Panc1 (cell line): ENCODE measurements around the gene ZNF592. TPM values are rescaled to one million over a fixed set of nuclear protein-coding genes. Genes with fewer than 3 reads are reported as not detected.

ENCODE experiments used
- ATAC-seq: fragments of 200-7000 bp; cut with Tn5 transposase; 2 replicates; pipeline ENCODE4 v1.9.1; 2020; ENCODE audit warnings: mild to moderate bottlenecking, moderate library complexity
- BruUV-seq: library from RNA; stranded (reverse); fragments of 400-500 nt; replicated peaks from 2 replicates; lab custom pipeline; 2021; lab: Mats Ljungman, UMichigan
- CTCF ChIA-PET: fragments of 300-600 bp; sonication (Branson Sonifier 250); formaldehyde crosslinking; loops from one replicate; lab custom pipeline; 2022; ENCODE audit warnings: antibody characterized with exemption; lab: Charles Lee
- POLR2A ChIA-PET: fragments of 300-600 bp; sonication (Branson Sonifier 250); formaldehyde crosslinking; loops from one replicate; lab custom pipeline; 2022; ENCODE audit warnings: antibody characterized with exemption; lab: Charles Lee
- DNase-seq: peaks from one replicate; pipeline ENCODE4 v3.0.0-alpha.2; 2010; ENCODE audit warnings: low read depth, low spot score
- H3K27ac ChIP-seq: 2 replicates; pipeline ENCODE4 v1.5.1; 2011; ENCODE audit warnings: mild to moderate bottlenecking, low read length, inconsistent platforms
- H3K27me3 ChIP-seq: fragments of 200-500 bp; sonication (Bioruptor generic); 2 replicates; pipeline ENCODE4 v1.6.0; 2014; ENCODE audit warnings: low read length, inconsistent platforms; ENCODE audit not compliant: control insufficient read depth, insufficient read depth
- H3K36me3 ChIP-seq: fragments of 200-500 bp; sonication (Bioruptor generic); 2 replicates; pipeline ENCODE4 v1.5.1; 2014; ENCODE audit warnings: inconsistent platforms, mild to moderate bottlenecking, low read length, moderate library complexity; ENCODE audit not compliant: control insufficient read depth, insufficient read depth
- H3K4me1 ChIP-seq: 2 replicates; pipeline ENCODE4 v1.5.1; 2011; ENCODE audit warnings: inconsistent platforms, mild to moderate bottlenecking, low read length, moderate library complexity; ENCODE audit not compliant: control insufficient read depth, insufficient read depth
- H3K4me3 ChIP-seq, 2 experiments: 2 replicates each; pipeline ENCODE4 v1.5.1; 2011 to 2012; ENCODE audit warnings: low read depth in 2 of 2, low read length in 2 of 2, mild to moderate bottlenecking in 2 of 2, inconsistent platforms in 1 of 2, moderate library complexity in 1 of 2
- H3K9me3 ChIP-seq: fragments of 200-500 bp; sonication (Bioruptor generic); 2 replicates; pipeline ENCODE4 v1.5.1; 2014; ENCODE audit warnings: low read depth, mild to moderate bottlenecking, inconsistent platforms, low read length, moderate library complexity; ENCODE audit not compliant: control insufficient read depth, insufficient read depth
- CTCF ChIP-seq: fragments of 450-650 bp; IDR thresholded peaks from 2 replicates; pipeline ENCODE4 v1.5.1; 2017; ENCODE audit warnings: mild to moderate bottlenecking
- POLR2AphosphoS5 ChIP-seq: IDR thresholded peaks from 2 replicates; pipeline ENCODE4 v1.6.1; 2012; ENCODE audit warnings: mild to moderate bottlenecking, low read depth, low read length, moderate library complexity
- REST ChIP-seq, 2 experiments: IDR thresholded peaks; 2 replicates each; pipeline ENCODE4 v1.6.1; 2011 to 2012; ENCODE audit warnings: low read depth in 2 of 2, control low read depth in 1 of 2, low read length in 1 of 2, mild to moderate bottlenecking in 1 of 2, moderate library complexity in 1 of 2; ENCODE audit not compliant: insufficient read depth in 1 of 2
- SIN3A ChIP-seq: IDR thresholded peaks from 2 replicates; pipeline ENCODE4 v1.6.1; 2012; ENCODE audit warnings: low read depth, mild to moderate bottlenecking, low read length, moderate library complexity, borderline replicate concordance; ENCODE audit not compliant: insufficient read depth
- TCF7L2 ChIP-seq: IDR thresholded peaks from 2 replicates; pipeline ENCODE4 v1.6.1; 2011; ENCODE audit warnings: mild to moderate bottlenecking, low read depth, low read length, inconsistent platforms
- in situ Hi-C: cut with HindIII; loops from 2 replicates; pipeline ENCODE4 v1.10.0; 2016; ENCODE audit warnings: low sequenced_read_pairs, low pct_unique_long_range_greater_than_20kb
- intact Hi-C: fragments of 100-400 bp; cut with micrococcal nuclease; formaldehyde crosslinking; loops from one replicate; pipeline ENCODE4 v1.10.0; 2022; ENCODE audit not compliant: unreplicated experiment
- total RNA-seq: library from RNA; stranded (reverse); gene quantifications from one replicate; pipeline ENCODE4 v1.2.1, GENCODE V29; 2021; ENCODE audit not compliant: unreplicated experiment

The ZNF592 gene
- total RNA-seq, 1 experiment from 2014 or later: 34.2 TPM

GRCh38 chr15:84736375-84736774, 12.0 kb upstream of the ZNF592 start:
- DNase-seq: no peak
- TF ChIP-seq REST (IDR thresholded peaks at IDR 0.05; ENCODE audit: insufficient read depth in 1 of 2, low read depth in 2 of 2, low read length in 1 of 2): no peak
- TF ChIP-seq TCF7L2: no peak
- TF ChIP-seq CTCF: no peak
- no peak for TF ChIP-seq SIN3A
- TF ChIP-seq POLR2AphosphoS5: no peak
- H3K27ac ChIP-seq: no peak overlapping the region
- no peaks in the 10 kb centered on the region for H3K36me3 ChIP-seq
- in situ Hi-C loops: no loop called here
- H3K27me3 ChIP-seq: no peaks in the 10 kb centered on the region
- no peak for ATAC-seq
- peaks cover 6% of the 10 kb centered on the region; the same call in 1 of the 2 replicates for H3K4me1 ChIP-seq
- ChIA-PET POLR2A (interaction anchor here (0.7 kb wide), 1 partner anchor 14 kb away, joined by 13 read pairs; no protein-coding TSS in a partner anchor), CTCF (no interaction called here)
- no TSS peak for BruUV-seq
- intact Hi-C loops: no loop called here
- no peaks in the 10 kb centered on the region for H3K9me3 ChIP-seq
- no peak overlapping the region for H3K4me3 ChIP-seq

GRCh38 chr15:84737005-84737404, 11.4 kb upstream of the ZNF592 start:
- BruUV-seq: no TSS peak
- intact Hi-C loops (no loop called here), in situ Hi-C loops (no loop called here)
- H3K27me3 ChIP-seq: no peaks in the 10 kb centered on the region
- DNase-seq: no peak
- peaks cover 6% of the 10 kb centered on the region; the same call in 1 of the 2 replicates for H3K4me1 ChIP-seq
- H3K9me3 ChIP-seq: no peaks in the 10 kb centered on the region
- no peak overlapping the region for H3K4me3 ChIP-seq
- no peak for ATAC-seq
- no peaks in the 10 kb centered on the region for H3K36me3 ChIP-seq
- ChIA-PET CTCF (no interaction called here), POLR2A (no interaction called here)
- TF ChIP-seq SIN3A (no peak), TCF7L2 (no peak), POLR2AphosphoS5 (no peak), CTCF (no peak), REST (IDR thresholded peaks at IDR 0.05; ENCODE audit: insufficient read depth in 1 of 2, low read depth in 2 of 2, low read length in 1 of 2) (no peak)
- no peak overlapping the region for H3K27ac ChIP-seq
